Measurements from ENCODE around the gene HLA-DPB1. TPM values are rescaled to one million over a fixed set of nuclear protein-coding genes. Genes with fewer than 3 reads are reported as not detected.

The HLA-DPB1 gene
- 10 to 100 TPM; 43.4 to 44.7 TPM for total RNA-seq

- Mint-ChIP-seq H3K4me3 (peak within 1 kb of the TSS; percentile 83), H3K36me3 (no peaks in the 10 kb centered on the region), H3K27ac (peak within 1 kb of the TSS; percentile 76), H3K9me3 (no peaks in the 10 kb centered on the region), H3K4me1 (peaks cover 41% of the 10 kb centered on the region), H3K27me3 (peaks cover 3% of the 10 kb centered on the region)
- POLR2A ChIA-PET: interaction anchor here (1.0 to 1.6 kb wide), 3 partner anchors 75 to 181 kb away, joined by 3 to 4 read pairs (median 3); no protein-coding TSS in a partner anchor
- DNase-seq (peak; percentile 51), ATAC-seq (ENCODE audit: low read depth) (peak; percentile 92)
Measured at GRCh38 chr6:33075568-33076405, at the start of gene HLA-DPB1. HLA-DPB1 (plus strand) TSS chr6:33075990; CDS start chr6:33076042, 52 bp downstream.

DNA sequence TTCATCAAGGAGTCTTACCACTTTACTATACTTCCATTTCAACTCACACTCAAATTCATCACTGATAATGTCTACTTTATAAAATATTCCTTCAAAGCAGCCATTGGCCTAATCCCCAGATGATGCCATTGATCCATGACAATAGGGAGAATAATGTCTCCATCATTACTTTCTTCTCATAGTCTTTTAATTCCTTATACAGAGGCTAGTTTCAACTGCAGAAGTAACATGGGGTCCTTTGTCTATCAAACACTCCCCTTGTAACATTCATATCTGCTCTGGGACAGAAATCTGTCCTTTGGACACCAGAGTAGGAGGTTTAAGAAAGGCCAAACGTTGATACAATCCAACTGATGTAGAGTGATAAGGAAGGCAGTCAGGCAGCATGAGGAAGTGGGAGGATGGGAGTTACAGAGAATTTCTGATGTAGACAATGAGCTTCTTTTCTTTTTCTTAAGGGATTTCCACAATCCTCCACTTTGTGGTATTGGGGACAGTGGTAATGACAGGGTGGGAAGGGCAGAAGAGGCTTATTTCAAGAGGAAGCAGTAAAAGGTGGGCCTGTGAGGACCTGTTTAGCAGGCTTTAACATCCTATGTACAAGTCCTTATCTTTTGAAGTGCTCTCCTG, 47.5 kb upstream of the HLA-DPB1 start:
- H3K9me3 Mint-ChIP-seq: peaks cover 2% of the 10 kb centered on the region
- DNase-seq (no peak), ATAC-seq (ENCODE audit: low read depth) (no peak)
- no peak overlapping the region for H3K27ac Mint-ChIP-seq
- H3K36me3 Mint-ChIP-seq: peaks cover 6% of the 10 kb centered on the region
- H3K27me3 Mint-ChIP-seq: peaks cover 36% of the 10 kb centered on the region
- H3K4me3 Mint-ChIP-seq: no peak overlapping the region
- POLR2A ChIA-PET: no interaction called here
- H3K4me1 Mint-ChIP-seq: peaks cover 18% of the 10 kb centered on the region

DNA sequence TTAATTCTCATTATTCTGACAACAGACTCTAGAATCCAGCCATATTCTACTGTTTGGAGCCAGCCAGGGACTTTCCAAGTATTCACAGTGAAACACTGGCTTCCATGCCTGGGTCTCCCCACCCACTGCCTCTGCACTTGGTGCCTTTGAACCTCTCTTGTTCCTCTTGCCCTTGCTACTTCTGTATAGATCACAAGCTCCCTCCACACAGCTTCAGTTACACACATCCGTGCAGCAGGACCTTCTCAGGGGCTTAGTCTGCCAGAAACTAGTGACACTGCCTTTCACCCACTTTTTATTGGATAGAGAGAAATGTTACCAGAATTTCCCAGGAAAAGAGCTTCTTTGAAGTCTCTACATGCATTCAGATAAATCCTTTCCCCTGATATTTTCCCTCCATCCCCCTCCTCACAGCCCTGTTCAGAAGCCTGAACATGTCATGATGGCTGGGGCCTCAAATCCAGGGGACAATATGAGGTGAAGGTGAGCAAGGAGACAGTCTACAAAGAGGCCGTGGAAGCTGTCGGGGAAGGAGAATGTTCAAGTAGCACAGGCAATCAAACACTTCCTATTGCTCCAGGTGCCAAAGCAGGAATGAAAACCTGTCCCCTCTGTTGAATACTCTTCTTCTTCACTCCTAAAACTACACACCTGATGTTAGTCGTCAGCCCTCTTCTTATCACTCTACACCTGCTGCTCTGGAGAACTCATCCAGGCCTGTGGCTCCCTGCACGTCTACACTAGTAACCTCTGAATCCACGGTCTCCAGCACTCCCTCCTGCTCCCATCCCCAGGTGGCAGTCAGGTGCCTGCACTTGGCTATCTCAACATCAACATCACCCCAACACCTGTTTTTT, 46.2 kb upstream of the HLA-DPB1 start:
- DNase-seq: no peak
- POLR2A ChIA-PET: no interaction called here

DNA sequence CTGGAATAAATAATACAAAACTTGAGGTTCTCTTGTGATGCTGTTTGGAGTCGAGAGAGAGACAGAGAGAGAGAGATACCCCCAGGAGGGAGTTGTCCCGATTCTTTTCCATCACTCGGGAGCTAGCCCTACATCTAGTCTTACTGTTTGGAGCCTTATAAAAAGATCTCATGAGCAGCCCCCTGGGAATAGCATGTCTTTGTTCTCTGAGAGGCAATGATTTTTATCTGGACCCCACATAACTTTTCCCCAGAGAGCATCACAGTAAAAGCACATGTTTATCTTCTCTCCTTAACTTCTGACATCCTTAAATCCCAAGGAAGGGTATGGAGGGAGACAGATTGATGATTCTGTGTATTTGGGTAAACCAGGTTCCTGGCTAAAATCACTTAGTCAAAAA, 45.5 kb upstream of the HLA-DPB1 start:
- Mint-ChIP-seq H3K9me3 (peaks cover 2% of the 10 kb centered on the region), H3K4me3 (no peak overlapping the region), H3K27ac (no peak overlapping the region), H3K4me1 (peaks cover 18% of the 10 kb centered on the region), H3K27me3 (peaks cover 48% of the 10 kb centered on the region), H3K36me3 (peaks cover 6% of the 10 kb centered on the region)
- POLR2A ChIA-PET: no interaction called here
- ATAC-seq (ENCODE audit: low read depth) (no peak), DNase-seq (no peak)

More for the DNA sequence above, 46.2 kb upstream of the HLA-DPB1 start:
- Mint-ChIP-seq H3K4me1 (peaks cover 18% of the 10 kb centered on the region), H3K27me3 (peaks cover 43% of the 10 kb centered on the region), H3K9me3 (peaks cover 2% of the 10 kb centered on the region), H3K4me3 (no peak overlapping the region), H3K36me3 (peaks cover 6% of the 10 kb centered on the region), H3K27ac (peak overlapping the region; percentile 32)
- peak; percentile 56 for ATAC-seq (ENCODE audit: low read depth)

- no peak for ATAC-seq (ENCODE audit: low read depth)
- POLR2A ChIA-PET: no interaction called here
- Mint-ChIP-seq H3K27me3 (peaks cover 72% of the 10 kb centered on the region), H3K9me3 (no peaks in the 10 kb centered on the region), H3K4me3 (no peak overlapping the region), H3K27ac (no peak overlapping the region), H3K36me3 (no peaks in the 10 kb centered on the region), H3K4me1 (peaks cover under 1% of the 10 kb centered on the region)
- DNase-seq: no peak
Measured at GRCh38 chr6:33034554-33034953, 41.2 kb upstream of the HLA-DPB1 start.

DNA sequence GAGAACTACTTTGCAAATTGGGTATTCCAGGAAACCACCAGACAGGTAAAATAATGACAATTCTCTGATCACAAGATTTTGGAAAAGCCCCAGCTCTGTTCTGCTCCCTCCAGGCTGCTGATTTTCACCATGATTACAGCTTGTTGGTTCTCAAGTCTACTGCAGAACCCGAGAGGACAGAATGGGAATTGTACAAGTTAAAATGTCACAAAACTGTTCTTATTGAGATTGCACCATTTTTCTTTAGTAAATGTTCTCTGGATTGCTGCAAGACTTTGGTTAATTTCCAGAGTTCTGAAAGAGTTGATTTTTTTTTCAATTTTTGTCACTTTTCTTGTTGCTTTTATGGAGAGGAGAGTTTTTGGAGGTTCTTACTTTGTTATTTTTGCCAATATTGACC, 39.3 kb upstream of the HLA-DPB1 start:
- Mint-ChIP-seq H3K27me3 (peaks cover 67% of the 10 kb centered on the region), H3K4me3 (no peak overlapping the region), H3K9me3 (no peaks in the 10 kb centered on the region), H3K4me1 (no peaks in the 10 kb centered on the region), H3K36me3 (no peaks in the 10 kb centered on the region), H3K27ac (no peak overlapping the region)
- no peak for DNase-seq
- ATAC-seq (ENCODE audit: low read depth): no peak
- POLR2A ChIA-PET: no interaction called here

DNA sequence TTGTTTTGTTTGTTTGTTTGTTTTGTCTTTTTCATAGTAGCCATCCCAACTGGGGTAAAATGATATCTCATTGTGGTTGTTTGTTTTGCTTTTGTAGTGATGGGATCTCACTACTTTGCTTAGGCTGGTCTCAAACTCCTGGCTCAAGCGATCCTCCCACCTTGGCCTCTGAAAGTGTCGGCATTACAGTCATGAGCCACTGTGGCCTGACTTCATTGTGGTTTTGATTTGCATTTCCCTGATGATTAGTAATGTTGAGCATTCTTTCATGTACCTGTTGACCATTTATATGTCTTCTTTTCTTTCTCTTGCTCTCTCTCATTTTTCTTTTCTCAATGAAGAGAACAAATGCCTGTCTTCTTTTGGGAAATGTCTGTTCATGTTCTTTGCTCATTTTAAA, 35.6 kb upstream of the HLA-DPB1 start:
- no peak overlapping the region for H3K27ac Mint-ChIP-seq
- DNase-seq (no peak), ATAC-seq (ENCODE audit: low read depth) (no peak)
- H3K4me1 Mint-ChIP-seq: no peaks in the 10 kb centered on the region
- no peaks in the 10 kb centered on the region for H3K36me3 Mint-ChIP-seq
- peaks cover 52% of the 10 kb centered on the region for H3K27me3 Mint-ChIP-seq
- no peaks in the 10 kb centered on the region for H3K9me3 Mint-ChIP-seq
- no peak overlapping the region for H3K4me3 Mint-ChIP-seq
- POLR2A ChIA-PET: no interaction called here

- Mint-ChIP-seq H3K4me3 (no peak overlapping the region), H3K27ac (no peak overlapping the region), H3K4me1 (no peaks in the 10 kb centered on the region), H3K27me3 (peaks cover 34% of the 10 kb centered on the region), H3K36me3 (no peaks in the 10 kb centered on the region), H3K9me3 (no peaks in the 10 kb centered on the region)
- DNase-seq (no peak), ATAC-seq (ENCODE audit: low read depth) (no peak)
- POLR2A ChIA-PET: no interaction called here
Measured at GRCh38 chr6:33049323-33050013, 26.3 kb upstream of the HLA-DPB1 start.

GRCh38 chr6:33050014-33050810, 25.6 kb upstream of the HLA-DPB1 start:
- no peak overlapping the region for H3K27ac Mint-ChIP-seq
- H3K27me3 Mint-ChIP-seq: peaks cover 32% of the 10 kb centered on the region
- no peaks in the 10 kb centered on the region for H3K36me3 Mint-ChIP-seq
- no peak for ATAC-seq (ENCODE audit: low read depth)
- POLR2A ChIA-PET: no interaction called here
- no peak overlapping the region for H3K4me3 Mint-ChIP-seq
- no peaks in the 10 kb centered on the region for H3K4me1 Mint-ChIP-seq
- H3K9me3 Mint-ChIP-seq: no peaks in the 10 kb centered on the region
- DNase-seq: no peak

GRCh38 chr6:33052627-33053026, 23.2 kb upstream of the HLA-DPB1 start:
- POLR2A ChIA-PET: no interaction called here
- ATAC-seq (ENCODE audit: low read depth): no peak
- peaks cover 28% of the 10 kb centered on the region for H3K27me3 Mint-ChIP-seq

GRCh38 chr6:33053230-33053629, 22.6 kb upstream of the HLA-DPB1 start:
- no peak overlapping the region for H3K27ac Mint-ChIP-seq
- no peaks in the 10 kb centered on the region for H3K36me3 Mint-ChIP-seq
- POLR2A ChIA-PET: no interaction called here
- no peak overlapping the region for H3K4me3 Mint-ChIP-seq
- peaks cover 30% of the 10 kb centered on the region for H3K27me3 Mint-ChIP-seq
- no peaks in the 10 kb centered on the region for H3K9me3 Mint-ChIP-seq
- ATAC-seq (ENCODE audit: low read depth) (no peak), DNase-seq (no peak)
- no peaks in the 10 kb centered on the region for H3K4me1 Mint-ChIP-seq

More at GRCh38 chr6:33052627-33053026, 23.2 kb upstream of the HLA-DPB1 start:
- no peak overlapping the region for H3K27ac Mint-ChIP-seq
- no peak overlapping the region for H3K4me3 Mint-ChIP-seq
- H3K9me3 Mint-ChIP-seq: no peaks in the 10 kb centered on the region
- H3K4me1 Mint-ChIP-seq: no peaks in the 10 kb centered on the region
- DNase-seq: no peak
- H3K36me3 Mint-ChIP-seq: no peaks in the 10 kb centered on the region

All from activated naive CD8-positive, alpha-beta T cell treated with anti-CD3 and anti-CD28 coated beads, Interleukin-2, amount 10 ng/mL, durations not matched to agents 7 days and 5 days (primary cell).